Activated CD4-positive, CD25-positive, alpha-beta regulatory T cell treated with anti-CD3 and anti-CD28 coated beads, Interleukin-2, amount 50 U/mL, for 16 hours (primary cell): Measurements from ENCODE around the gene P2RX3.
"Not testable (repeated sequence)": the region's sequence is repeated elsewhere in the genome, so short reads cannot be mapped to it uniquely, and the experiment has no call there.

Experiments
- DNase-seq: peaks from one replicate; pipeline ENCODE4 v3.0.0-alpha.2; 2020; ENCODE audit warnings: low read depth, low spot score

Gene P2RX3

DNA sequence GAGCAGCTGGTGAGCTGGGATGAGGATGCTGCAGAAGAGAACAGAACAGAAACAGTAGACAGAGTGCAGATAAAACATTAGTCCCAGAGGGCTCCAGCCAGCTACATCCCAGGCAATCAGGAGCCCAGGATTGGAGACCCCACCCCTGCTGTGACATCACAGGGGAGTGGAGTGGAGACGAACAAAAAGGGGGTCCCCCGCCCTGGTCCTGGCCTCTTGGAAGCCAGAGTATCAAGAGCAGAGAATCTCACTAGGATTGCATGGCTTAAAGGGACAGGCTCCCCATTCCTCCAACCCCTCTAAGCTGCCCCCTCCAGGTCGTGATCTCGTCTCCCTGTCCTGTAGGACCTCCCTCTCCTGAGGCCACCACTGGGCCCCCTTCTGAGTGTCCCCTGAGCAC lies at the start of gene P2RX3:
TSS of gene P2RX3 (plus strand) at position 211 of the 400 bp plus-strand sequence. CDS start 199 bp downstream, outside the sequence.
- no peak for DNase-seq

DNA sequence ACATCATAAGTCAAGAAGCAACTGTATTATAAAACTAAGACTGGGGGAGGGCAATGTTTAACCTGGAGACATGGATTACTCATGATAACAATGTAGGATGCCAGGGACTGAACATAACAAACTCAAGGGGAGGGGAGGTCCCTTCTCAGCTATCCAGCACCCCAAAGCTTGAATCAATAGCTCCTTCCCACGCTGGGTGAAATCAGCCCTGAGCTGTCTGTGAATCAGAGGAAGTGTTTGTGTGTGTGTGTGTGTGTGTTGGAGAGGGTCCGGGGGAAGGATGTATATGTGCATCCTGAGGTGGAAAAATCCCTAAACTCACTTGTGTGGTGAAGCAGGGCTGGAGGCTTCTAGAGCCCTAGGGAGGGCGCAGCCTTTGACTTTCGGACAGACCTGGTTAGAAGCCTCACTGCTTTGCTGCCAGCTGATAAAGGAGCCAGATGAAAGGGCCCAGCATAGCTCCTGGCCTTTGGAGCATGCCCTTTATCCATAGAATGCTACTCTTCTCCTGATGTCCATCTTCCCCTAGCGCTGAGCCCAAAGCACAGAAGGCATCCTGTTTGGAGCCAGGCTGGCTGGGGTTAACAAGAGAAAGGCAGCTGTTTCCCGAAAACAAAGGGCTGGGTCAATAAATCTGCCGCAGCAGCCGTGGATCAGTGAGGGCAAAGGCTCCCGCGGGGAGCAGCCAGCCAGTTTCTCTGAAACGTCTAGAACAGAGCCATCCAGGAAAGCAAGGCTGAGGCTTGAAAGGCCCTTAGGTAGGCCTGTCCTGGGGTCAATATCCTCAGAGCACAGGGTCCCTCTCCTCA lies 49.2 kb upstream of the P2RX3 start:
- DNase-seq = no peak

DNA sequence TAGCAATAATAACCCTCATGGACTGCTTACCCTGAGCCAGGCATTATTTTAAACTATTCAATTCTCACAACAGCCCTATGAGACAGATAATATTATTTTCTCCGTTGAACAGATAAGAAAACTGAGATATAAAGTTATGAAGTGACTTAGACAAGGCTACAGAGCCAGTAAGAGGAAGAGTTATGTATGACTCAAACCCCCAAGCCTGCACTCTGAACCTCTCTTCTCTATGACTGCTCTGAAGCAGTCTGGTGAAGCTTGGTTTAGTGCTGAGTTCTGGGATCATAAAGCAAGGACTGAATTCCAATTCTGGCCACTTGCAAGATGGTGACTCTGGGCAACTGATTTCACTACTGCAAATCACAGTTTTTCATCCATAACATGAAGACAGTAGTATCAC lies 47.9 kb upstream of the P2RX3 start:
- no peak for DNase-seq

DNA sequence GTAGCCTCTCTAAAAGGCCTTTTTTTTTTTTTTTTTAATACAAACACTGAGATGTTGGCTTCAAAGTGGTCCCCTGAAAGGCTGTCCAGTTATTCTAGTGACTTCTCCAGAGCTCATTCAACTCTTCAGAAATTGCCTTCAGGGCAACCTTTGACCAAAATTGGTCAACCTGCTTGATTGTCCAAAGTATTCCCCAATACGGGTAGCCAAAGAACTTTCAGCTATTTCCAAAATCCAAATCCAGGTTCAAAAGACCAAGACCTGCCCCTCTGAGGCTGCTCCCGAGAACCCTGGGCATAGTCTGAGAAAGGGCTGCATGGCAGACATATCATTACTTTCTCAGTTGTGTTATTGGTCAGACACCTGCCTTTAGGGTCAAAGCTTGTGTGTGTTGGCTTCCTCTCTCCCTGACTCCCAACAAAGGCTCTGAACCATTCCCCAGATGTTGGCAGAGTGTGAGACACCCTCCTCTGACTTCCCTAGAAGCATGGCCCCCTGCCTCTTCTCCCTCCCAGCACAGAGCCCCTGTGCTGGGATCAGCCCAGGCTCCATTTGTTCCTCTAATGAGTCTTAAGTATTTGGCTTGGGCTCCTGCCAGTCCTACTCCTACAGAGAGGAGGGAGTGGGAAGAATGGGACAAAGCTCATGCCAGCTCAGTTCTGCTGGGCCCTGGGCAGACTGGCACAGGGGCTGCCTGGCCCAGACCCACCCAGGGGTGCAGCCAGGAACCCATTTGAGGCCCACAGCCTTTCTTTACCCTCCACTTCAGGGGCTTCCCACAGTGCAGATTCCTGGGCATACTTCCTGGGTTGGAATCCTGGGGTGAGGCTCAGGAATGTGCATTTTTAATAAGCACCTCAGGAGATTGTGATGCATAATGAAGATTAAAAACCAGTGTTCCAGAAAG lies 43.7 kb upstream of the P2RX3 start:
- no peak for DNase-seq

DNA sequence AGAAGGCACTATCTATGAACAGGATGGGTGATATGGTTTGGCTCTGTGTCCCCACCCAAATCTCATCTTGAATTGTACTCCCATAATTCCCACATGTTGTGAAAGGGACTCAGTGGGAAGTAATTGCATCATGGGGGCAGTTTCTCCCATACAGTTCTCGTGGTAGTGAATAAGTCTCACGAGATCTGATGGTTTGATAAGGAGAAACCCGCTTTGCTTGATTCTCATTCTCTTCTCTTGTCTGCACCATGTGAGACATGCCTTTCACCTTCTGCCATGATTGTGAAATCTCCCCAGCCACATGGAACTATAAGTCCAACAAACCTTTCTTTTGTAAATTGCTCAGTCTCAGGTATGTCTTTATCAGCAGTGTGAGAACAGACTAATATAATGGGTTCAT lies 41.9 kb upstream of the P2RX3 start:
- DNase-seq = not testable (repeated sequence)

DNA sequence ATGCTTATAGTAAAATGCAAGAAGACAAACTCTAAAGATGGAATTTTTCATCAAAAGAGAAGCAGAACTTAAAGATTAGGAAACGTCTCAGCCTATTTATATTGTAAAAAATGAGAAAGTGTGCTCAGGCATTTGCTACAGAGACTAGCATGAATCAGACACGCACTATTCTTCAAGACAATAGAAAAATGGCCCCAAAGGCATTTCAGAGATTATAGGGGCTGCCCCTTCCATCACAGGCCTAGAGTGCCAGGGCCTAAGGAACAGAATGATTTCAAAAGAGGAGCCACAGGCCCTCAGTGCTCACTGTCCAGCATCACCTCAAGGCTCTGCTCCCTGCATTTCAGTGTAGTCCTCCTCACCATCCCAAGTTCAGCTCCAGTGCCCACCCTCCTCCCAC lies 40.9 kb upstream of the P2RX3 start:
- DNase-seq = no peak

DNA sequence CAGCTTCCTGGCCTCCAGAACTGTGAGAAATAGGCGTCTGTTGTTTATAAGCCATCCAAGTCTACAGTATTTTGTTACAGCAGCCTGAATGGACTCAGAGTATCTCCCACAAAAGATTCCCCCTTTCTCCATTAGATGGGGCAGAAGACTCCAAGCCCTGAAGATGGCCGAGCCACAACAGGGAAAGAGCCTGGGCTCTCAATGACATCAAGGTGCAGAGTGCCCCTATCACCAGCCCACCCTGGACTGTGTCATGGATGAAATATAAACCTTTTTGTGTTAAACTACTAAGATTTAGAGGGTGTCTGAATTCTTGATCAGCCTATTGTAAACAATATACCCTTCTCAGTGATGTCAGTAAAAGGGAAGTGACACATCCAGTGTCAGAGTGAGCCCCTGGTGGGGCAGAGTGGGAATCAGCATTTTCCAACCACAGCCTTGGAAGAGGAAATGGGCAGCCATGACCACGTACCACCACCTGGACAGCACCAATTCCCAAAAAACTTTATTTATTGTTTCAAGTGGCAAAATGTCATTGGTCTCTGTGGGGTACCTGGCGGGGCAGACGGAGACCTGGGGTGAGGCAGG lies 38.9 kb upstream of the P2RX3 start:
- DNase-seq = no peak

DNA sequence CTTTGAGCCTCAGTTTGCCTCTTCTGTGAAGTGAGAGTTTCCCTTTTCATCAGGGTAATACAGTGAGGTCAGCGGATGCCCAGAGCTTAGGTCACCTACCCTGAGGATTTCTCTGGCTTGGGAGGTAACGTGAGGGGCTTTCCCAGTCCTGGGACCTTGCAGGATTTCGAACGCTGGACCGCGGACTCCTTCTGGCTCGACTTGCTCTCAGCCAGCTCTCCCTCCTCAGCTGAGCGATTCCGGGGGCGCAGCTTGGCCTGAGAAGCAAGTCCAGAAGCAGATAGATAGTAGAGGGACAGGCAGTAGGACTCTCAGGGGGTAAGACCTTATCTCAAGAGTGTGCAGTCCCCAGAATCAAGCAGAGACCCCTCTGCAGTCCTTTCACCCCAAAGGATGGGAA lies 37.4 kb upstream of the P2RX3 start:
- no peak for DNase-seq

DNA sequence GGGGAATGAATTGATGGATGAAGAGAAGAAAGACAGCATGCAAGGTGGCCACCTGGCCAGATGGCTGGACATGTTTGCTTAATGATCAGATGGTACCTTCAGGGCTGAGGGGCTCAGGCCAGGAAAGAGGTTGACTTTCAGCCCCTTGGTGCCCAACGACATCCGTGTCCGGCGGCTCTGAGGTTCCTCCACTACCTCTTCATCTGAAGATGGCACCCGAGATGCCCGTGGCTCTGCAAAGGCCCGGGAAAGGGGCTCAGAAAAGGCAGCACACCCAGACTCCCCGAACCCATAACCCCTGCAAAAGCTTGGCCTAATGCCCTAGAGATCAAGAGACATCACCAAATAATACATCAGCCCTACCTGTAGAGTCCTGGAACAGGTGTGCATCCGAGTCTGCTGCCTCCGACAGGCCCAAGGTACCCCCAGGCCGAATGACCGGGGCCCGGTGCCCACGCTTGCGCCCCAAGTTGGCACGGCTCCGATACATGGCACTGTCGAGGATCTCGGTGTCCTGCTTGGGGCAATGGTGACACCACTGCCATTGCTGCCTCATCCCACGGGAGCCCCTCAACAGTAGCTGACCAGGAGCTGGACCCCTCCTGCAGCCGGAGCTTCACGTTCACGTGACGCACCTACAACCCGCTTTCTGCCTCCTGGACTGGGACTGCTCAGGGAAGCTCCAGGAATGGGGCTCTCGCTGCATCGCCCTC lies 36.3 kb upstream of the P2RX3 start:
- DNase-seq = no peak

DNA sequence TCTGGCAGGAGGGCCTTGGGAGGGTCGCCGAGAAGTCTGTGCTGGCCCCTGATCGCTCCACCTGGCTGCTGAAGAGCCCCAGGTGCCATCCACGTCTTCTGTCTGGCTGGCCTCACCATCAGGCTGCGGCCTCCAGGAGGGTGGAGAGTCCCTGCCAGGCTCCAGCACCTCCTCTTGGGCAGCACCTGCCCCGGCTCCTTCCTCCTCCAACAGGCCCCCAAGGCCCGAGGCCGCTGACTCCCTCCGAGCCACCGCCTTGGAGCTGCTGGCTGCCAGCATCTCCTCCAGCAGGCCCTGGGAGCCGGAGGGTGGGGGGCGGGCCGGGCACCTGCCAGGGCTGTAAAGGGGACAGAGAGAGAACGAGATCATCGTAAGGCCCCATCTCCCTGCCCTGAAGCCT lies 35.7 kb upstream of the P2RX3 start:
- no peak for DNase-seq

DNA sequence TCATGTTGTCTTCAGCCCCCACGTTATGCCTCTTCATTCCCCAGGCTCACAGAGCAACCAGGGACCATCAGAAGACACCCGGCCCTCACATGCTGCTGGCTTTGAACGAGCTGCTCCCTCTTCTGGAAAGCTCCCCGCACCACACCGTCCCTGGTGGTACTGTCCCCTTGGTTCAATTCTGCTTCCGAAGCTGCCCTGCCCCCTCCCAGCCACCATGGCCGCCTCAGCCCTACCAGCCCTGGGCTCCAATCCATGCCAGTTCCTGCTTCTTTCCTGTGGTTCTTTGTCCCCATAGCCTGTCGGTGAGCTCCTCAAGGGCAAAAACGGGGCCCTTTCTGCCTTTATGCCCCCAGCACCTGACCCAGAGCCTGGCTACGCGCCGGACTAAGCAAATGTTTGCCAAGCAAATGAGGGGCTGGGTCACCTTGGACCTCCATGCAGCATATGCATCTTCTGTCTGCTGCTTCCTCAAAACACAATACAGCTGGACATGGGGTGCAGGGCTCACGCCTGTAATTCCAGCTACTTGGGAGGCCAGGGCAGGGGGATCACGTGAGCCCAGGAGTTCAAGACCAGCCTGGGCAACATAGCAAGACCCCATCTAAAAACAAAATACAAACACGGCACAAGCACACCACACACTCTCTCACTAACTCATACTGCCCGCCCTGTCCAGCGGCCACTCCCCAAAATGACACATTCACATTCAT lies 34.7 kb upstream of the P2RX3 start:
- no peak for DNase-seq

DNA sequence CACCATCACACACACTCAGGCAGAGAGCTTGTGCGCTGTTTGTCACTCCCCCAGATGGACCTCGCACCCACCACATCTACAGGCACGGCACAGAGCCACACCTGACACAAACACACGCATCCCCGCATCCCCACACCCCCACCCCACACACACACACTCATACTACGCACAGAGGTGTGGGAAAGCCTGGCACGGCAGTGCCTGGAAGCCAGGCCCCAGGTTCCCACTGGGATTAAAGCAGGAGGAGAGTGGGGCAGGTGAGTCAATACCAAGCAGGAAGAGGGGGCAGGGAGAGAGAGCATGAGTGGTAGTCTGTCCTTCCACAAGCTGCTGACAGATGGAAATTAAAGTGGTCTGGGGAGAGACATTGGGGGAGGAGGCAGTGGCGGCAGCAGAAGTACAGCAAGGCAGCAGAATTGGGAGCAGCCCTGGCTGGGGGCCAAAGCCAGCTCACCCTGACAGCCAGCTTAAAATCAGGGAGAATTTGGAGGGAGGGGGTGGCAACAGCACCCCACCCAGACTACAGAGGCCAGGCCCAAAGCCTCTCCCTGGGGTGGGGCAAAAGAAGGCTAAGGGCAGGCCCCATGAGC lies 34.1 kb upstream of the P2RX3 start:
- no peak for DNase-seq

DNA sequence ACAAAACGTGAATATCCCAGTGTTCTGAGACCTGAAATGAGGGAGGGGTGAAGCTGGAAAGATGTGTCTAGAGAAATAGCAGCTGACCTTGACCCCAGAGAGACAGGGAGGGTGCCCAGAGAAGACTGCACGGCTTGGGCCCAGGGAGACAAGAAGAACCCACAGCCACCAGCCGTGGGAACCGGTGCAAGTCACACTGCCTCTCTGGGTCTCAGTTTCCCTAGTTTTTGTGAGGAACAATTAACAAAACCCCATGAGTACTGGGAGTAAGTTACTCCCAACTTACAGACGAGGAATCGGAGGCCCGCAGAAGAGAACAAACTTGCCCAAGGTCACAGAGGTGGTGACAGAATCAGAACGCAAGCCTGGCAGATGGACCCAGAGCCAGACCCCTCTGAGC lies 32.6 kb upstream of the P2RX3 start:
- no peak for DNase-seq

DNA sequence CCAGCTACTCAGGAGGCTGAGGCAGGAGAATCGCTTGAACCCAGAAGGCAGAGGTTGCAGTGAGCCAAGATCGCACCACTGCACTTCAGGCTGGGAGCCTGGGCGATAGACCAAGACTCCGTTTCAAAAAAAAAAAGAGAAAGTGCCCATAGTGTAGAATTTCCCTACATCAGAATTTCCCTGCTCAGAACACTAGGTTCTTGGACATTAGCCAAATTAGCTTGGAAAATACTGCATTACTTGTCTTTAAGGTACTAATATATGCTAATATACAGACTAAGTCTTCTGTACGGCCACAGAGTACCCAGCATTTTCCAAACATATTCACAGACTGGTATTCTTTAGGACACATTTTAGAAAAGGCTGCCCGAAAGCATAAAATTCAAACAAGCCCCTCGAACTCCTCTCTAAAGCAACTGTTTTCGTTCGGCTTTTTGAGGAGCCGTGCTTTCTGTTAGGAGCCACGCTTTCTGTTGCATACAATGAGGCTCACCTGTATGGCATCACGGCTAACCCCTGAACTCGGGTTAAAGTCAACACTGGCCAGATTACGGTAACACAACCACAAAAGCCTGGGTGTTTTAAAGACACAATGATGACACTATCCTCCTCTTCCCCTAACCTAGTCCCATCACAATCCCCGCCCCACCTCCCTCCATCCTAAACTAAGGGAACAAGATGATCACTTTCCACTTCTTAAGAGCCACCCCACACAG lies 31.8 kb upstream of the P2RX3 start:
- DNase-seq = no peak

DNA sequence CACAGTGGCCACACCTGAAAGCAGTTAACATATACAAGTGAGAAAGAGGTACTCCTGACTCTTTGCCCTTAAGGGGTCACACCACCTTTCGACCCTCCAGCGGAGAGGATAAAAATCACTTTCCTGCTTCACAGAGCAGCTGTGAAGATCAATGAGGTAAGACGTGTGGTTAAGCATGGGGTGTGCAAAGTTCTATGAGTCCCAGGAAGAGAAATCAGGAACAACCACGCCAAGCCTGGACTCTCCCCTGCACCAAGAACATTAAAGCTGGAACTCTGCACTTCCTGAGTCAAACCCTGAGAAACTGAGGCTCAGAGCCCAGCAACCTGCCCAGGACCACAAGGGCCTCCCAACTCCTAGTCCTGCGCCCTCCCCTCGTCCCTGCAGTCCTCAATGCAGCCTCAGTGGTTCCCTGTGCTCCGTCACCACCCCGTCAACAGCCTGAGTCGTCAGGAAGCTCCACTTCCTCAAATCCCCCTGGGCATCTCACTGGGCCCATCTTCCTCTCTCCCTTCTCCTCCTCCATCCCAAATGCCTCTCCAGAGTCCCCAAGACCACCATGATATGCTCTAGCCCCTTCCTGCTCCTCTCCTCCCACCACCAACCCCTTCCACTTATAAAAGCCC lies 31.1 kb upstream of the P2RX3 start:
- DNase-seq = no peak

DNA sequence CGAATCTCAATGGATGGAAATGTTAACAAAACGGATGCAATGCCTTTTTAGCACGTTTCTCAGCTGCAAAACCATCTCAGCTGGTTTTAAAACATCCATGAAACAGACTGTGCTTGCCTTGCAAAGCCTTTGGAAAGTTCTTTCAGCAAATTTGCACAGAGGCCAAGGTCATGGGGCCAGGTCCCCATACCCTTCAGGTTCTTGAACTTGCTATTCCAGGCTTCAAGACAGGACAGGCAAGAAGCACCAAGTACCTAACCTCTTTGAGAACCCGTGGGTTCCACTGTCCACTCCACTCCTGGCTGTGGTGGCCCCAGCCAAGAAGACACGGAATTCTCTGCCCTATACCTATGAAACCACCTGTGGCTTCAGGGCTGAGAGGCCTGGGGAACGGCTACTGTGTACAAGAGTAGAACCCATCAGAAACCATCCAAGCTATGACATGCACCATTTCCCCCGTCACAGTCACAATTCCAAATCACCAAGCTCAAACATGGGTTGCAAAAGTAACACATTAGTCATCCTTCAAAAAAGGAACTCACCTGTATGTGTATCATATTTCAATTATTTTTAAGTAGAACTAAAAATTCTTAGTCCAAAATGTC lies 30.4 kb upstream of the P2RX3 start:
- DNase-seq = no peak

DNA sequence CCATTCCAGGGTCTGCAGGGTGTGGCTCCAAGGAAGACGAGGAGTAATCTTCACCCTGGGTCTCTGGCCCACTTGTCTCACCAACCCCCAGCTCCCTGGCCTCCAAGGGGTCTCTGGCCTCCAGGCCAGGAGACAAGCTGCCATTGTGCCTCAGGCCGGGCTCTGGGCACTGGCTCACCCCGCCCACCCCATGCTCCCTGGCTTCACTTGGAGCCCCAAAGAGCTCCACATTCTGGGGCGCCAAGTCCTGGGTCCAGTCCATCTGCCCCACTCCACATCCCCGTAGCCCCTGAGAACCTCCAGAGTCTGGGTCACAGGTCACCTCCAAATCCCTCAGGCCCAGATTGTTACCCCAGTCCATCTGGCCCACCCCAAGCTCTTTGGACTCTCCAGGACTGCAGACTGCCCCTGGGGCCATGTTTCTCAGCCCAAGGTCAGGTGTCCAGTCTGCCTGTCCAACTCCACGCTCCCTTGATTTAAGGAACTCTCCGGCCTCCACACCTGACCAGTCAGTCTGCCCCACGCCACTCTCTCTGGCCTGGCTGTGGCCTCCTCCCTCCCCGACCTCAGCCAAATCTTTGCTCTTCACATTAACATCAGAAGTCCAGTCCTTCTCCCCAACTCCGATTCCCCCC lies 29.6 kb upstream of the P2RX3 start:
- DNase-seq = no peak
